Lower lobe of right lung (tissue), 2 donors: ENCODE results near the gene DNAJA2. TPM values are rescaled to one million over a fixed set of nuclear protein-coding genes. Genes with fewer than 3 reads are reported as not detected.
"Not testable (repeated sequence)": the region's sequence is repeated elsewhere in the genome, so short reads cannot be mapped to it uniquely, and the experiment has no call there.

Source experiments
- ATAC-seq, 2 donors: fragments of 200-7000 bp; cut with Tn5 transposase; one replicate each; pipeline ENCODE4 v1.9.1; 2020 to 2022; ENCODE audit warnings: mild to moderate bottlenecking in 2 of 2, moderate library complexity in 2 of 2
- DNase-seq: peaks from one replicate; pipeline ENCODE4 v3.0.0-alpha.2; 2020
- H3K27ac ChIP-seq: fragments of 200-600 bp; one replicate; pipeline ENCODE4 v1.8.0; 2022
- H3K27me3 ChIP-seq: fragments of 200-600 bp; one replicate; pipeline ENCODE4 v1.8.0; 2022; ENCODE audit warnings: low read depth
- H3K36me3 ChIP-seq: fragments of 200-600 bp; one replicate; pipeline ENCODE4 v1.8.0; 2022; ENCODE audit warnings: mild to moderate bottlenecking
- H3K4me1 ChIP-seq: fragments of 200-600 bp; one replicate; pipeline ENCODE4 v1.8.0; 2022
- H3K4me3 ChIP-seq: fragments of 200-600 bp; one replicate; pipeline ENCODE4 v1.8.0; 2022; ENCODE audit warnings: mild to moderate bottlenecking
- H3K9me3 ChIP-seq: fragments of 200-600 bp; one replicate; pipeline ENCODE4 v1.8.0; 2022
- CTCF ChIP-seq: fragments of 200-600 bp; IDR thresholded peaks from one replicate; pipeline ENCODE4 v1.8.0; 2022; ENCODE audit warnings: antibody characterized with exemption, mild to moderate bottlenecking
- intact Hi-C: fragments of 100-400 bp; cut with DNase I; formaldehyde crosslinking; loops from one replicate; pipeline ENCODE4 v1.11.0; 2022
- total RNA-seq: library from RNA; stranded (reverse); fragmentation: NEBNext Ultra II Directional; extraction: Animal tissue kit (Norgen Biotek cat#: 25700); gene quantifications from one replicate; pipeline ENCODE4 v1.2.1, GENCODE V29; 2021
- donor health status: DM: no; HTN: yes; CAD: no; lungs with severe emphysema.

The DNAJA2 gene
- total RNA-seq, 1 donor from 2014 or later = 53.1 TPM

DNA sequence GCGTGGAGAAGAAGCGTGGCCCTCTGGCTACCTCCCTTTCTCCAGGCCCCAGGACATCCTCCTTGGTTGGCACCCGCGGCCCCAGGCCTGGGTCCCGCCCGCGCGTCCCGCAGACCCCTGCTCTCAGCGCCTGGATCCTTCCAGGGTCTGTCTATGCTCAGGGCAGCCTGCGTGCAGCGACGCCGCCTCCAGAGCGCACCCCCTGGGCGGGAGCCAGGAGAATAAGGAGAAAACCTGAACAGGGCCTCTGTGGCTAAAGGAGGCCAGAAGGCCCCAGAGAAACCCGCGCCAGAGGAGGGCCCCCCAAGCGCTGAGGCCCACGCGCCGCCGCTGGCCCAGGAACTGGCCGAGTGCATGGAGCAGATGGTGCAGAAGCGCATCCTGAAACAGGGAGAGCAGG lies 40.4 kb upstream of the DNAJA2 start:
- ATAC-seq = no peak
- H3K36me3 ChIP-seq = no peaks in the 10 kb centered on the region
- no peak overlapping the region for H3K4me3 ChIP-seq
- no peak overlapping the region for H3K27ac ChIP-seq
- intact Hi-C loops = no loop called here
- H3K9me3 ChIP-seq = no peaks in the 10 kb centered on the region
- no peak for TF ChIP-seq CTCF
- no peak for DNase-seq
- H3K4me1 ChIP-seq = no peaks in the 10 kb centered on the region
- H3K27me3 ChIP-seq = no peaks in the 10 kb centered on the region

GRCh38 chr16:47013172-47013571 lies 39.7 kb upstream of the DNAJA2 start:
- Histone ChIP-seq H3K4me3 (no peak overlapping the region), H3K9me3 (no peaks in the 10 kb centered on the region), H3K27me3 (no peaks in the 10 kb centered on the region), H3K27ac (no peak overlapping the region), H3K36me3 (no peaks in the 10 kb centered on the region), H3K4me1 (no peaks in the 10 kb centered on the region)
- intact Hi-C loops = no loop called here
- TF ChIP-seq CTCF = no peak
- DNase-seq (no peak), ATAC-seq (no peak)

- H3K27me3 ChIP-seq, H3K4me3 ChIP-seq, H3K4me1 ChIP-seq, DNase-seq, H3K9me3 ChIP-seq, ATAC-seq, intact Hi-C loops, H3K36me3 ChIP-seq, H3K27ac ChIP-seq: not testable (repeated sequence)
Measured at GRCh38 chr16:47010812-47011211, 37.3 kb upstream of the DNAJA2 start.

GRCh38 chr16:47008612-47009011 lies 35.1 kb upstream of the DNAJA2 start:
- no peaks in the 10 kb centered on the region for H3K4me1 ChIP-seq
- no peak overlapping the region for H3K4me3 ChIP-seq
- intact Hi-C loops = no loop called here
- TF ChIP-seq CTCF = no peak
- DNase-seq (no peak), ATAC-seq (no peak)
- H3K27ac ChIP-seq = no peak overlapping the region
- H3K36me3 ChIP-seq = no peaks in the 10 kb centered on the region
- H3K9me3 ChIP-seq = no peaks in the 10 kb centered on the region
- H3K27me3 ChIP-seq = no peaks in the 10 kb centered on the region

DNA sequence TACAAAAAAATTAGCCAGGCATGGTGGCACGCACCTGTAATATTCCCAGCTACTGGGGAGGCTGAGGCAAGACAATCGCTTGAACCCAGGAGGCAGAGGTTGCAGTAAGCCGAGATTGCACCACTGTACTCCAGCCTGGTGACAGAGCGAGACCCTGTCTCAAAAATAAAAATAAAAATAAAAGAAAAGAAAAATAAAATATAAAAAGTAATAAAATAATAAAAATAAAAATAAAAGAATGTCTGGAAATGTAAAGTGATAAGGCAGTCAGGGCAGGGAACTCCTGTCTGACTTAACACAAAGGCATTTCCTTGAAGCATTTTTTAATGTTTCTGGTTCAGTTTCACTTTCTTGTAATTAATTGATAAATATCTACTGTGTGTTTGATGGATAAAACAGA lies 34.7 kb upstream of the DNAJA2 start:
- no peak overlapping the region for H3K4me3 ChIP-seq
- no peaks in the 10 kb centered on the region for H3K9me3 ChIP-seq
- ATAC-seq (no peak), DNase-seq (no peak)
- no peaks in the 10 kb centered on the region for H3K27me3 ChIP-seq
- no peaks in the 10 kb centered on the region for H3K4me1 ChIP-seq
- intact Hi-C loops = no loop called here
- no peak for TF ChIP-seq CTCF
- H3K27ac ChIP-seq = no peak overlapping the region
- no peaks in the 10 kb centered on the region for H3K36me3 ChIP-seq

DNA sequence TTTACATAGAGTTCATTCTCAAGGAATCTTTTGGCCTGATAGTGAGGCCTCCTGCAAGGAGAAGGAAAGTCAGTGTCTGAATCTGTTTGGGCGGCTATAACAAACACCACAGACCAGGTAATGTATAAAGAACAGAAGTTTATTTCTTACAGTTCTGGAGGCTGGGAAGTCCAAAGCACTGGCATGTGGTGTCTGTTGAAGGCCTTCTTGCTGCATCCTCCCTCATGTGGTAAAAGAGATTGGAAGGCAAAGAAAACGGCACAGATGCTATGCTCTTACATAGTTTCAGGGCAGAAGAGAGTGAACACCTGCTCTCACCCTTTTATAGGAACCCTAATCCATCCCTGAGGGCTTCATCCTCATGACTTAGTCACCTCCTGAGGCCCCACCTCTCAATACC lies 31.2 kb upstream of the DNAJA2 start:
- no peak overlapping the region for H3K27ac ChIP-seq
- intact Hi-C loops = no loop called here
- H3K4me1 ChIP-seq = no peaks in the 10 kb centered on the region
- H3K4me3 ChIP-seq = no peak overlapping the region
- H3K36me3 ChIP-seq = no peaks in the 10 kb centered on the region
- ATAC-seq (no peak), DNase-seq (no peak)
- H3K9me3 ChIP-seq = no peaks in the 10 kb centered on the region
- H3K27me3 ChIP-seq = no peaks in the 10 kb centered on the region
- TF ChIP-seq CTCF = no peak

- H3K27ac ChIP-seq = not testable (repeated sequence)
Measured at GRCh38 chr16:47000066-47000465, 26.6 kb upstream of the DNAJA2 start.

More at GRCh38 chr16:47000066-47000465, 26.6 kb upstream of the DNAJA2 start:
- H3K4me3 ChIP-seq, intact Hi-C loops, H3K36me3 ChIP-seq, H3K4me1 ChIP-seq, DNase-seq, H3K27me3 ChIP-seq, H3K9me3 ChIP-seq, ATAC-seq: not testable (repeated sequence)
